HepG2 (cell line): ENCODE results near the gene TSGA10IP. TPM values are rescaled to one million over a fixed set of nuclear protein-coding genes. Genes with fewer than 3 reads are reported as not detected.

ENCODE experiments used
- ATAC-seq: fragments of 200-7000 bp; cut with Tn5 transposase; 3 replicates; pipeline ENCODE4 v1.9.1; 2020; ENCODE audit warnings: mild to moderate bottlenecking, moderate library complexity
- BruUV-seq: library from RNA; stranded (reverse); fragments of 400-500 nt; replicated peaks from 2 replicates; lab custom pipeline; 2021; lab: Mats Ljungman, UMichigan
- CTCF ChIA-PET: fragments of 300-600 bp; formaldehyde crosslinking; extraction: SDS; loops from one replicate; lab custom pipeline; 2021; ENCODE audit warnings: low total read pairs, inconsistent platforms, low intra/inter-chr PET ratio; lab: Yijun Ruan, JAX
- POLR2A ChIA-PET: fragments of 350-600 bp; sonication (Branson Sonifier 250); formaldehyde crosslinking; loops from one replicate; lab custom pipeline; 2020; ENCODE audit warnings: antibody characterized with exemption, inconsistent platforms; lab: Yijun Ruan, JAX
- DNase-seq: peaks from one replicate; pipeline ENCODE4 v3.0.0-alpha.2; 2015; ENCODE audit warnings: low spot score
- FAIRE-seq: peaks from 3 replicates; lab custom pipeline; 2011; peaks lifted over from hg19 to GRCh38; lab: Jason Lieb, UNC
- H2AFZ ChIP-seq: one replicate; pipeline ENCODE4 v1.6.1; 2011; ENCODE audit warnings: low read length, inconsistent platforms
- H3K27ac ChIP-seq: fragments of 300-600 bp; 3 replicates; pipeline ENCODE4 v1.8.0; 2011; ENCODE audit warnings: mixed run types, mild to moderate bottlenecking, mixed read lengths, low read length, inconsistent platforms; ENCODE audit not compliant: insufficient read depth; ENCODE audit errors: extremely low read length
- H3K27me3 ChIP-seq, 2 experiments: fragments of 200-600 bp in 1 of 2; 2 replicates in 1 of 2; 3 replicates in 1 of 2; pipeline versions ENCODE4 v1.6.0 to v1.8.0; 2011; ENCODE audit warnings: low read length in 2 of 2, mild to moderate bottlenecking in 2 of 2, moderate library complexity in 2 of 2, inconsistent platforms in 1 of 2; ENCODE audit not compliant: insufficient read depth in 2 of 2, control insufficient read depth in 1 of 2
- H3K36me3 ChIP-seq, 2 experiments: fragments of 200-600 bp in 1 of 2; replicated peaks in 1 of 2; 2 replicates in 1 of 2; 3 replicates in 1 of 2; pipeline versions ENCODE4 v1.5.1 to v1.8.0; 2011; ENCODE audit warnings: low read length in 2 of 2, inconsistent platforms in 1 of 2; ENCODE audit not compliant: insufficient read depth in 2 of 2, control insufficient read depth in 1 of 2
- H3K4me1 ChIP-seq: 2 replicates; pipeline ENCODE4 v1.5.1; 2012; ENCODE audit warnings: low read length, inconsistent platforms; ENCODE audit not compliant: insufficient read depth
- H3K4me2 ChIP-seq: 2 replicates; pipeline ENCODE4 v1.6.0; 2011; ENCODE audit warnings: low read depth, low read length, inconsistent platforms
- H3K4me3 ChIP-seq, 3 experiments: fragments of 200-600 bp in 1 of 3; sonication (generic), shearing (Covaris generic) in 1 of 3; replicated peaks in 1 of 3; 2 replicates each; pipeline ENCODE4 v1.5.1; 2011 to 2016; ENCODE audit warnings: low read length in 3 of 3, inconsistent platforms in 2 of 3, low read depth in 2 of 3, mild to moderate bottlenecking in 2 of 3, control low read depth in 1 of 3, mixed read lengths in 1 of 3; ENCODE audit not compliant: insufficient read depth in 1 of 3
- H3K79me2 ChIP-seq: one replicate; pipeline ENCODE4 v1.6.1; 2011; ENCODE audit warnings: low read length, inconsistent platforms; ENCODE audit not compliant: insufficient read depth
- H3K9ac ChIP-seq: 2 replicates; pipeline ENCODE4 v1.6.0; 2011; ENCODE audit warnings: mild to moderate bottlenecking, low read depth, low read length, inconsistent platforms; ENCODE audit not compliant: insufficient read depth
- H3K9me3 ChIP-seq: 2 replicates; pipeline ENCODE4 v1.5.1; 2012; ENCODE audit warnings: mild to moderate bottlenecking, low read length
- H4K20me1 ChIP-seq: 2 replicates; pipeline ENCODE4 v1.6.0; 2011; ENCODE audit warnings: inconsistent platforms, mild to moderate bottlenecking, low read length, moderate library complexity; ENCODE audit not compliant: insufficient read depth
- CBX1 ChIP-seq: IDR thresholded peaks from one replicate; pipeline ENCODE4 v1.6.1; 2016; ENCODE audit warnings: antibody characterized with exemption, low read depth
- DR1 ChIP-seq: sonication (generic); formaldehyde crosslinking; IDR thresholded peaks from 2 replicates; pipeline ENCODE4 v1.8.0; 2021; ENCODE audit warnings: mild to moderate bottlenecking, missing genetic modification reagents, inconsistent platforms
- MAZ ChIP-seq, 2 experiments: sonication (generic) in 1 of 2; formaldehyde crosslinking in 1 of 2; IDR thresholded peaks; 2 replicates each; pipeline versions ENCODE4 v1.5.0 to v1.6.1; 2012 to 2020; ENCODE audit warnings: low read depth in 2 of 2, mild to moderate bottlenecking in 2 of 2, borderline replicate concordance in 1 of 2, improper control_type of control experiment in 1 of 2, low read length in 1 of 2, missing genetic modification reagents in 1 of 2, moderate library complexity in 1 of 2
- SOX6 ChIP-seq, 2 experiments: fragments of 450-650 bp in 1 of 2; sonication (generic) in 1 of 2; formaldehyde crosslinking in 1 of 2; IDR thresholded peaks; 2 replicates each; pipeline versions ENCODE4 v1.4.0 to v1.6.1; 2017 to 2020; ENCODE audit warnings: antibody characterized with exemption in 1 of 2, mild to moderate bottlenecking in 1 of 2, missing genetic modification reagents in 1 of 2
- STAG1 ChIP-seq: sonication (generic); formaldehyde crosslinking; IDR thresholded peaks from 2 replicates; pipeline ENCODE4 v1.4.0; 2020; ENCODE audit warnings: missing genetic modification reagents
- STAT5B ChIP-seq: sonication (generic); formaldehyde crosslinking; IDR thresholded peaks from 2 replicates; pipeline ENCODE4 v1.4.0; 2020; ENCODE audit warnings: missing genetic modification reagents
- TRIM24 ChIP-seq: sonication (generic); formaldehyde crosslinking; IDR thresholded peaks from 2 replicates; pipeline ENCODE4 v1.8.0; 2022; ENCODE audit warnings: mild to moderate bottlenecking, missing genetic modification reagents
- U2AF2 ChIP-seq: fragments of 200-400 bp; formaldehyde crosslinking; IDR thresholded peaks from 2 replicates; pipeline ENCODE4 v1.6.1; 2017; ENCODE audit warnings: low read depth, mild to moderate bottlenecking, low read length
- ZNF24 ChIP-seq: fragments of 450-650 bp; IDR thresholded peaks from 2 replicates; pipeline ENCODE4 v1.6.1; 2017; ENCODE audit warnings: antibody characterized with exemption, mild to moderate bottlenecking
- ZNF468 ChIP-seq: sonication (generic); formaldehyde crosslinking; IDR thresholded peaks from 2 replicates; pipeline ENCODE4 v1.8.0; 2022; ENCODE audit warnings: mild to moderate bottlenecking, moderate library complexity, missing genetic modification reagents
- ZNF569 ChIP-seq: sonication (generic); formaldehyde crosslinking; IDR thresholded peaks from 2 replicates; pipeline ENCODE4 v1.5.0; 2020; ENCODE audit warnings: mild to moderate bottlenecking, missing genetic modification reagents, moderate library complexity, borderline replicate concordance
- ZNF598 ChIP-seq: sonication (generic); formaldehyde crosslinking; IDR thresholded peaks from 2 replicates; pipeline ENCODE4 v1.5.1; 2020; ENCODE audit warnings: mild to moderate bottlenecking, missing genetic modification reagents, borderline replicate concordance
- ZNF790 ChIP-seq: sonication (generic); formaldehyde crosslinking; IDR thresholded peaks from 2 replicates; pipeline ENCODE4 v1.8.0; 2022; ENCODE audit warnings: missing genetic modification reagents, mild to moderate bottlenecking, borderline replicate concordance
- WGBS: methylation state at CpG from one replicate; pipeline ENCODE4 v1.1.6; 2017; ENCODE audit warnings: low lambda C conversion rate; 5-methylcytosine and 5-hydroxymethylcytosine counted together
- in situ Hi-C: cut with HindIII; loops from 2 replicates; pipeline ENCODE4 v1.10.0; 2017; ENCODE audit warnings: low pct_unique_long_range_greater_than_20kb; ENCODE audit not compliant: extremely low pct_ligation_motif_present
- intact Hi-C: fragments of 100-400 bp; cut with micrococcal nuclease; formaldehyde crosslinking; loops from one replicate; pipeline ENCODE4 v1.10.0; 2022; ENCODE audit not compliant: unreplicated experiment
- polyA plus RNA-seq, 8 experiments: library from polyadenylated mRNA; depleted of rRNA in 3 of 8; stranded (reverse) in 7 of 8; unstranded in 1 of 8; fragments of >200 nt; fragmentation: Illumina TruSeq in 4 of 8; extraction: Trizol in 4 of 8; gene quantifications; 2 replicates each; pipeline versions ENCODE4 v1.2.1 to v1.2.3, GENCODE V29; 2011 to 2016; ENCODE audit warnings: low read depth in 4 of 8, missing spikeins in 1 of 8, mixed read lengths in 1 of 8; ENCODE audit not compliant: insufficient read depth in 1 of 8
- total RNA-seq, 5 experiments: library from RNA; depleted of rRNA; stranded (reverse); fragments of >200 nt; fragmentation: Illumina TruSeq; extraction: Trizol; gene quantifications; 2 replicates each; pipeline ENCODE4 v1.2.3, GENCODE V29; 2016; ENCODE audit warnings: low read depth in 1 of 5
- TF ChIP-seq, protein P1 (sequence below): sonication (generic); formaldehyde crosslinking; IDR thresholded peaks from 2 replicates; pipeline ENCODE4 v1.4.0; 2020; ENCODE audit warnings: mild to moderate bottlenecking, low read depth, missing genetic modification reagents
- TF ChIP-seq, protein P2 (sequence below): sonication (generic); formaldehyde crosslinking; IDR thresholded peaks from 2 replicates; pipeline ENCODE4 v1.5.1; 2020; ENCODE audit warnings: missing genetic modification reagents, mild to moderate bottlenecking, borderline replicate concordance

Gene TSGA10IP
- total and polyA plus RNA-seq, 2 of the 13 experiments (the other 11 are each of a cell fraction or from before 2014, with no cell fraction given), result not detected

DNA sequence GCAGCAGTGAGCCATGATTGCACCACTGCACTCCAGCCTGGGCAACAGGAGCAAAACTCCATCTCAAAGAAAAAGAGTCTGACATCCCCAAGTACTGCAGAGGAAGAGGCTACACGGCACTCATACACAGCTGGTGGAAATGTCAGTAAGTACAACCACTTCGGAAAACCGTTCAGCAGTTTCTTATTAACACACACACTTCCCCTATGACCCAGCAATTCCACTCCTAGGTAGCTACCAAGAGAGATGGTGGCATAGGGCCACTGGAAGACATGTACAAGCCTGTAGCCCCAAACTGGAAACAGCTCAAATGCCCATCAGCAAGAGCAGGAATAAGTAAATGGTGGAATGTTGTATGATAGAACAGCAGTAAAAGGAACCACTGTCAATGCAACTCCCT lies 22.7 kb upstream of the TSGA10IP start (continued):
- no peak for TF ChIP-seq ZNF790 (CRISPR knock-in tag)
- no peak for TF ChIP-seq CBX1
- TF ChIP-seq MAZ (IDR thresholded peaks at IDR 0.05; ENCODE audit: borderline replicate concordance, low read depth, low read length), result no peak
- no peak for TF ChIP-seq MAZ (CRISPR knock-in tag; IDR thresholded peaks at IDR 0.05; ENCODE audit: low read depth)
- no peak for TF ChIP-seq ZNF569 (CRISPR knock-in tag)
- TF ChIP-seq STAG1, result no peak
- no peak for TF ChIP-seq DR1 (CRISPR knock-in tag)
- TF ChIP-seq, protein P1, sequence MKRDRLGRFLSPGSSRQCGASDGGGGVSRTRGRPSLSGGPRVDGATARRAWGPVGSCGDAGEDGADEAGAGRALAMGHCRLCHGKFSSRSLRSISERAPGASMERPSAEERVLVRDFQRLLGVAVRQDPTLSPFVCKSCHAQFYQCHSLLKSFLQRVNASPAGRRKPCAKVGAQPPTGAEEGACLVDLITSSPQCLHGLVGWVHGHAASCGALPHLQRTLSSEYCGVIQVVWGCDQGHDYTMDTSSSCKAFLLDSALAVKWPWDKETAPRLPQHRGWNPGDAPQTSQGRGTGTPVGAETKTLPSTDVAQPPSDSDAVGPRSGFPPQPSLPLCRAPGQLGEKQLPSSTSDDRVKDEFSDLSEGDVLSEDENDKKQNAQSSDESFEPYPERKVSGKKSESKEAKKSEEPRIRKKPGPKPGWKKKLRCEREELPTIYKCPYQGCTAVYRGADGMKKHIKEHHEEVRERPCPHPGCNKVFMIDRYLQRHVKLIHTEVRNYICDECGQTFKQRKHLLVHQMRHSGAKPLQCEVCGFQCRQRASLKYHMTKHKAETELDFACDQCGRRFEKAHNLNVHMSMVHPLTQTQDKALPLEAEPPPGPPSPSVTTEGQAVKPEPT (CRISPR knock-in tag), result no peak
- no peak for TF ChIP-seq STAT5B (CRISPR knock-in tag)
- TF ChIP-seq U2AF2, result no peak

DNA sequence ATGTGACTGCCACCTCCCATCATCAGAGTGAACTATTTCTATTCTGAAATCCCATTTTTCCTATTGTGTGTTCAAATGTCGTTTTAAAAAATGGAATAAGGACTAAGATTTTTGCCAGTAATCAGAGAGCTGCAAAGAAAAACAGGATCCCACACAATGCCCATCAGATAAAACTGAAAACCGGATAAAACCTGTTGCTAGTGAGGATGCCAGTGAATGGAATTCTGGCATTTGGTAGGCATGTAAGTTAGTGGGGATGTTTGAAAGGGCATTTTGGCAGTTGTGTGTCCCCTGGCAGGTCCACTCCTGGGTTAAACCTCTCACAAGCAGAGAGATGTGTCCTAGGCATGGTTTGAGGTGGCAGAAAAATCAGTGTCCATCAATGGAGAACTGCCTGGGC lies 19.9 kb upstream of the TSGA10IP start:
- DNase-seq, result no peak
- BruUV-seq, result no TSS peak
- H3K27me3 ChIP-seq, result peaks cover 0 to 3% of the 10 kb centered on the region in 2 experiments; a peak in 1 of 5 replicates
- no peak overlapping the region for H3K27ac ChIP-seq
- H3K79me2 ChIP-seq, result no peaks in the 10 kb centered on the region
- H3K36me3 ChIP-seq, result no peaks in the 10 kb centered on the region; a peak in 1 of 5 replicates
- H3K4me3 ChIP-seq, result no peak overlapping the region
- FAIRE-seq, result no peak
- H2AFZ ChIP-seq, result no peak overlapping the region
- no peak overlapping the region for H3K9ac ChIP-seq
- H3K4me2 ChIP-seq, result no peak overlapping the region
- no peaks in the 10 kb centered on the region for H4K20me1 ChIP-seq
- in situ Hi-C loops, result no loop called here
- ChIA-PET POLR2A (no interaction called here), CTCF (no interaction called here)
- no peak for ATAC-seq
- H3K4me1 ChIP-seq, result peaks cover 30% of the 10 kb centered on the region
- intact Hi-C loops, result no loop called here
- H3K9me3 ChIP-seq, result no peaks in the 10 kb centered on the region
- WGBS, result 31% methylated on average over 2 of the region's 2 CpGs
- TF ChIP-seq ZNF24 (no peak), TRIM24 (CRISPR knock-in tag) (no peak), ZNF598 (no peak), ZNF468 (no peak), SOX6 (IDR thresholded peaks at IDR 0.05) (no peak), SOX6 (CRISPR knock-in tag; IDR thresholded peaks at IDR 0.05) (no peak)
- TF ChIP-seq, protein P2, sequence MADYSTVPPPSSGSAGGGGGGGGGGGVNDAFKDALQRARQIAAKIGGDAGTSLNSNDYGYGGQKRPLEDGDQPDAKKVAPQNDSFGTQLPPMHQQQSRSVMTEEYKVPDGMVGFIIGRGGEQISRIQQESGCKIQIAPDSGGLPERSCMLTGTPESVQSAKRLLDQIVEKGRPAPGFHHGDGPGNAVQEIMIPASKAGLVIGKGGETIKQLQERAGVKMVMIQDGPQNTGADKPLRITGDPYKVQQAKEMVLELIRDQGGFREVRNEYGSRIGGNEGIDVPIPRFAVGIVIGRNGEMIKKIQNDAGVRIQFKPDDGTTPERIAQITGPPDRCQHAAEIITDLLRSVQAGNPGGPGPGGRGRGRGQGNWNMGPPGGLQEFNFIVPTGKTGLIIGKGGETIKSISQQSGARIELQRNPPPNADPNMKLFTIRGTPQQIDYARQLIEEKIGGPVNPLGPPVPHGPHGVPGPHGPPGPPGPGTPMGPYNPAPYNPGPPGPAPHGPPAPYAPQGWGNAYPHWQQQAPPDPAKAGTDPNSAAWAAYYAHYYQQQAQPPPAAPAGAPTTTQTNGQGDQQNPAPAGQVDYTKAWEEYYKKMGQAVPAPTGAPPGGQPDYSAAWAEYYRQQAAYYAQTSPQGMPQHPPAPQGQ (CRISPR knock-in tag), result no peak
